Measurements from ENCODE around the gene GP2.

GP2 gene

DNA sequence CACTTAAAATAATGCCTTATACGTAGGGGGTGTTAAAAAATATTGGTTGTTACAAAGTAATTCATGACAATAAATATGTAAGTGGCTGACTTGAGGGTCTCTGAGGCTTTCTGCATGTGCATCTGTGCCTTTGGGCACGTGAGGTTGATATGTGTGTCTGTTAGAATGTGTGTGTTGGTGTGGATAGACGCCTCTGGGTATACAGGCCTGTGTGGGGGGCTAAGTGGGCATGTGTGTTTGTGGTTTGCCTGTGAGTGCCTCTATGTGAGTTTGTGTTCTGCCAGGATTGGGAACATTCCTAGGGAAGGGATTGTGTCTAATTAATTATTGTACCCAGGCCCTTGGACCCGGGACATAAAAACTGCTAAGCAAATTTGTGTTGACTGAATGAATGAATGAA is 19.0 kb downstream of the GP2 start:
- no peak for DNase-seq
- intact Hi-C loops (cut with DNase I): no loop called here

DNA sequence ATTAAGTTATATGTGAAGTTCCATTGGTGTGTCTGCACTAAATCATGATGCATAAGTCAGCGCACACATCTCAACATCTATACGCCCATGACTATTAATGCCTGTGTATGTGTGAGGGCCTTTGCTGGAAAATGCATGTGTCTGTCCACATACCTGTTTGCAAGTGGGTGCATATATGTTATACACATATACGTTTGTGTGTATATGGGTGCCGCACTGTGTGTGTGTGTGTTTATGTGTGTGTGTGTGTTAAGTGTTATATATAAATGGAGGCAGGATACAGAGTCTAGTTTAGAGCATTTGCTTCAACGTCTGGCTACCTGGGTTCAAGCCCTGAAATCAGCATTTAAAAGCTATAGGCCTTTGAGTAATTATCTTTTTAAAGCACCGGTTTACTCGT is 19.5 kb downstream of the GP2 start:
- no peak for DNase-seq
- intact Hi-C loops (cut with DNase I): no loop called here

DNA sequence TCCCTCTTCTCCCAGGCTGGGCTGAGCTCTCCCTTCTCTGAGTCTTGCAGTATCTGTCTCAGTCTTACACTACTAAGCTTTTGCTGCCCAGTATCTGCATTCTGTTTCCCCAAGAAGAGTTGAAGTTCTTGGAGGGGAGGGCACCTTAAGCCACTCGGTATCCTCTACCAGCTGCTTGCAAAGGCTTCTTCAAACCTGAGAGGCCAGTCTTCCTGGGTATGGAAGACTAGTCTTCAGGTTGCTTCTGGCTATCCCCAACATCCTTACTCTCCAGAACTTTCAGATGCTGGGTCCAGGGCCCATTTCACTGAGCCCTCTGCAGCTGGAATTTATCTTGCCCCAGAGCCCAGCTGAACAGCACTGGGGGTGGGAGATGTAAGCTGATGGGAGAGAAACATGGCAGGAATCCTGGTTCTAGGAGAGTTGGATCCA is 20.1 kb downstream of the GP2 start:
- intact Hi-C loops (cut with DNase I): no loop called here

DNA sequence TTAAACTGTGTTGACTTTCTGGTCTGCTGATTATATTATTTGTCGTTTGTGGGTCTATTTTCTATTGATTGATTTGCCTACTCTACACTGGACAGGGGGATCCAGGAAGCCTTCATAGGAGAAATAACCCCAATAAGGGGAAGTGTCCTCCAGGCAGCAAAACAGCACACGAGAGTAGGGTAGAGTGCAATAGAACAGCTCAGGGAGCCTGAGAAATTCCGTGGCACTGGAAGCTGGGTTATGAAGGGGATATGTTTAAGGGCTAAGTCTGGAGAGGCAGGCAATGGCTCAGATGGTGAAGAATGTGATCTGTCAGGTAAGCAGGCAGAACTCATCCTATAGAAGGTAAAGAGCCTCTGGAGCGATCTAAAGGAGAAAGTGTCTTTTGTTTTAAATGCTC is 20.9 kb downstream of the GP2 start:
- DNase-seq: no peak
- intact Hi-C loops (cut with DNase I): no loop called here

More for the DNA sequence above, 20.1 kb downstream of the GP2 start:
- DNase-seq: no peak

DNA sequence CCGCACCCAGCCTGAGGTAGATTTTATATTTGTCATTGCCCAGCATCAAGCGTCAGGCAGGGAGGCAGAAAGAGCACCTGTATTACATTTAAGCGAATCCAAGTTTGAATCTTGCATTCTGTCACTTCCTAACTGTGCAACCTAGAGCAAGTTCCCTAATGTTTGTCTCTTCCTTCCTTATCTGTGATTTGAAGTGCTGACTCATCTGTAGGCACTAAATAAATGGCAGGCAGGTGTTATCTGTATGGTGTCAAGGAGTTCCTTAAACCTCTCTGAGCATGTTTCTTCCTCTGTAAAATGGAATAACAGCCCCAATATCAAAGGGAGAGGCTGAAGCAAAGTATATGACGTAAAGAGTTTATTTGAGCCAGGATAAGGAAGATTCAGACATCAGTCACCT is 24.3 kb downstream of the GP2 start:
- no peak for DNase-seq
- intact Hi-C loops (cut with DNase I): no loop called here

DNA sequence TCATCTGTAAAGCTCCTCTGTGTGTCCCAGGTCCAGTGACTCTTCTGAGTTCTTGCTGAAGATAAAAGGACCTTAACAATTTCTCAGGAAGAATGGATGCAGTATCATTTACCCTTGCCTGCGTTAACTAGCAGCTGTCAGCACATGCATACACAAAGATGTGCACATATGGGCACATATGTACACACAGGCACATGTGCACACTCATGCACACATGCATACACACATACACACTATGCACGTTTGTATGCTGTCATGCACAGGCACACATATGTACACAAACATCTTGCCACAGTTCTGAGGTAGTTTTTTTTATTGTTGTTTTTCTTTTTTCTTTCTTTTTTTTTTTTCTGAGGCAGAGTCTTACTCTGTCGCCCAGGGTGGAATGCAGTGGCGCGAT is 24.9 kb downstream of the GP2 start:
- DNase-seq: no peak
- intact Hi-C loops (cut with DNase I): no loop called here

DNA sequence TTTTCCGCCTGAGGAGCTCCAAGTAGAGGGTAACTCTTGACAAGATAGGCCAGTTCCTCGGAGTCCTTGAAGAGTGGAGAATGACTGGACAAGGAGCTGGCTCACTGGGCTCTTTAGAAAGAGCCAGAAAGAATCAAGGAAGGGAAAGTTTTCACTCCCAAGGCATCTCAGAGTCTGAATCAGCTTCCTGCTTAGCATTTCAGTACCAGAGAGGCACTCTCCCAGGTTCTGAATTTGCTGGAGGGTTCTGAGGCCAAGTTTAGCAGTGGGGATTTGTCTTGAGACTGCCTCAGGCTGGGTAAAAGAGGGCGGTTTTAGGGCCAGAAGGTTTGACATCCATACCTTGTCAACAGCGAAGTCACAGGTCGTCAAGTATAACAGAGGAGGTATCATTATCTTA is 25.5 kb downstream of the GP2 start:
- intact Hi-C loops (cut with DNase I): no loop called here
- no peak for DNase-seq

DNA sequence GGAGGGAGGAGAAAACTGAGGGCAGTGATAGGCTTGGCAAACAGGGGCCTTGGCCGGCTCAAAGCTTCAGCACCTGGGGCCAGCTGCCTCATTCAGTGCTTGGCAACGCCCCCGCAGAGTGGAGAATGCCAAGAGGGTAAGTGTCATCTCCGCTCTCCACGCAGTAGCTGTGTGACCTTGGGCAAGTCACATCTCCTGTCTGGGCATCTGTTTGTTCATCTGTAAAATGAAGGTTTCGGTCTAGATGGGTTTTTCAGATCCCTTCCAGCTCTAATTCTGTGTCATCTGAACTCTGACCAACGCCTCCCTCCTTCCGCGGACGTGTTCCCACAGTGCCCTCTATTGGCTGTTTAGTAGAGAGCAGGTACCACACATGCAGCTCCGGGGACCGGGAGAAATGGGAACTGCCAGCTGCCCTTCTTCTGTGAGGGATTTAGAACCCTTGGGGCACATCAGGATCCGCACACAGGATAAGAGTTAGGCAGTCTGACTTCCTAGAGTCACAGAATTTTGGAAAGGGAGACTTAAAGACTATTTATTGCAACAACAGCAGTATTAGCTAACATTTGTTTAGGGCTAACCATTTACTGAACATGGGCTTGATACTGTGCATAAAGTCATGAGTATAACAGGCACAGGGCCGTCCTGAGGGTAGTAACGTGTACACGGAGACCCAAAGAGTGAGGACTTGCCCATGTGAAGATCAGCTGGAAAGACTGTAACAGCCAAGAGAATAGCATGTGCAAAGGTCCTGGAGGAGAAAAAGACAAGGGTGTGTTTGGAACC is 26.8 kb downstream of the GP2 start:
- peak in 7 of 10 donors; percentile 13 to 91 (median 36) for DNase-seq
- intact Hi-C loops (cut with DNase I): no loop called here

DNA sequence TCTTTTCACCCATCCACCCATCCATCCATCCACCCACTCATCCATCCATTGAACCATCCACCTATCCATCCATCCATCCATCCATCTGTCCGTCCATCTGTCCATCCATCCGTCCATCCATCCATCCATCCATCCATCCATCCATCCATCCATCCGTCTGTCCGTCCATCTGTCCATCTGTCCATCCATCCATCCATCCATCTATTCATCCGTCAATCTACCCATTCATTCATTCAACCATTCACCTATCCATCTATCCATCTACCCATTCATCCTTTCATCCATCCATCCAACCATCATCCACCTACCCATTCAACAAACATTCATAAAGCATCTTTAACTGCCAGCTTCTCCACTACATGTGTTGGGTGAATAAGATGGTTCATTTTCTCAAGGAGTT is 28.9 kb downstream of the GP2 start:
- intact Hi-C loops (cut with DNase I): loop anchor here (5.0 kb wide), 1 partner anchor 391 kb away; no protein-coding TSS in a partner anchor
- DNase-seq: no peak

DNA sequence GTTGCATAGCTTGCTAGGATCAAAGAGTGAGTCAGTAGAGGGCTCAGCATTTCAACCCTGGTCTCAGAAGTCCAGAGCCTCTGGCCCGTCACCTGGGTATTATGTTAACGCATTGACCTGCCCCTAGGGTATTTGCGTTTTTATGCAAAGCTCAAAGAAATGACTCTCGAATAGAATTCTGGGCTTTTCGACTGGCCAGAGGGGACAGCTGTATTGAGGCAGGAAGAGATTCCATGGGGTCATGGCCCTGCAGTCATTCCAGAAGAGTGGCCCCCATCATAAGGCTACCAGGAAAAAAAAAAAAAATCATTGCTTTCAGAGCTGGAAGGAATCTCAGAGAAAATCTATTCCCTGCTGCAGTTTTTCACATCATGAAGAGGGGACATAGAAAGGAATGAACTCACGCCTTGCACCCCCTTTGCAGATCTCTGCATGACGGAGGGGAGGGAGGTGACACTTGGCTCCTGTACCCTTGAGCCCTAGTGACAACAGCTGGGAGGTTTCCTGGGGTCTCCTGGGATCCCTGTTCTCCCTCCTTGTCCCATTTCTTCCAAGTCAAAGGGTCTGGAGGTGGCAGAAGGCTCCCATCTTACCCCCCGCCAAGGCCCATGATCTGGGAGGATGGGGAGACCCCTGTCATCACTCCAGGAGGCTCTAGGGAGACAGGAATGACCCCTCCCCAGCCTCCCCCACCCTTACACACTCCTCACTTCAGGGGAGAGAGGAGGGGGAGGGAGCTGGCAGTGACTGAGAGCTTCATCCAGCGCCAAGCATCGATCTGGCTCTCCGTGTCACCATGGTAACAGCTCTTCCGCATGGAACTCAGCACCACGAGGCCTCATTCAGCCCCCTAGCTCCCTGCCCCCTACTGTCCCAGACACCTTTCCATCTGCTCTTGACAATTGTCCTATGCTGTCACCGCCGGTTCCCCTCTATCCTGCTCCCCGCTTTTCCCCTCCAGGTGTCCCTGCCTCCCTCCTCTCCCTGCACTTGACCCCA is 35.8 kb downstream of the GP2 start:
- intact Hi-C loops (cut with DNase I): no loop called here
- no peak for DNase-seq

DNA sequence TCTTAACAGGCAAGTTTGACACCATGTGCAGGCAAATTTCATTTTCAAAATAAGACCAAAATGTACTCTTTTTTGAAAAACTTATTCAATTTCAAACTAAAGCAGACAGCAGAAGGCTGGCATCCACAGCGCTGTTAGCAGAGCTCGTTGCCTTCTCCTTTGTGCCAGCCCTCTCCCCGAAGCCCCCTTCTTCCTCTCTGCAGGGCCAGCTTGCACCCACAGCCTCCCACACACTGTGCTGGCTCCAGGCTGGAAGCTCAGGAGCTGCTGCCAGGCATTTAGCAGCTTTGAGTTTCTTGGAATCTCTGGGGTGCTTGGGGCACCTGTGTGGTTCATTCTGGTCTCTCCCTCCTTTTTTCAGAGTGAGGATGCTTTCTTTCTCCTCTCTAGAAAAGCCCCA is 37.7 kb downstream of the GP2 start:
- DNase-seq: no peak
- intact Hi-C loops (cut with DNase I): no loop called here

DNA sequence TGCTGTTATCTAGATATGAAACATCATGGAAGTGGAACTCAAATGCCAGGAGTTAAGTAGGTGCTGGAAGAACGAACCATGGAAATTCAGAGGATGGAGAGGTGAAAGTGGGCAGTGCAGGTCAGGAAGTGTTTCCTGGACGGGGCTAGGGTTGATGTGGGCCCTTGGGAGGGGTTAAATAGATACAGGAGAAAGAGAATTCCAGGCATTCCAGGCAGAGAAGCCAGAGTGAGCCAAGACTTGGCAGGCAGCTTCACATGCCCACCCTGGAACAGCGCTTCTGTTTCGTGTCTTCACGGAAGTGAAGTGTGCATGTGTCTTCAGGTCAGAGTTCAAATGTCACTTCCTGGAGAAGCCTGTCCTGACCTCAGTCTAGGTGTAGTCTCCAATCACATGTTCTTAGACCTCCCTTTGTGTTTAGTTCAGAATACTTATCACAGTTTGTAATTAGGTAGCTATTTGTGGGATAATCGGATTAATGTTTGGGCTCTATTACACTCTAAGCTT is 41.3 kb downstream of the GP2 start:
- intact Hi-C loops (cut with DNase I): no loop called here
- DNase-seq: no peak

DNA sequence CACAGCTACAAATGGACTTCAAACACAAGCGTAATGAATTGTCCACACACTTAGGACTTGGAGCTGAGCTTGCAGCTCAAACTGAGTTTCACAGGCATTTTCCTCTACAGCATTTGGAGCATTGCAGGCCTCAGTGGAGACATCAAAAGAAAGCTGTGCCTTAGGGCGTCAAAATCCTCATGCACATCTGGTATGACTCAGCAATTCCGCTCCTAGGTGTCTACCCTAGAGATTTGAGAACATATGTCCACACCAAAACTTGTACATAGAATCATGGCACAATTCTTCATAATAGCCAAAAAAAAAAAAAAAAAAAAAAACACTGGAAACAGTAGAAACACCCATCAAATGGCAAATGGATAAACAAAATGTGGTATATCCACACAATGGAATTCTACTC is 47.1 kb downstream of the GP2 start:
- intact Hi-C loops (cut with DNase I): no loop called here
- no peak for DNase-seq

DNA sequence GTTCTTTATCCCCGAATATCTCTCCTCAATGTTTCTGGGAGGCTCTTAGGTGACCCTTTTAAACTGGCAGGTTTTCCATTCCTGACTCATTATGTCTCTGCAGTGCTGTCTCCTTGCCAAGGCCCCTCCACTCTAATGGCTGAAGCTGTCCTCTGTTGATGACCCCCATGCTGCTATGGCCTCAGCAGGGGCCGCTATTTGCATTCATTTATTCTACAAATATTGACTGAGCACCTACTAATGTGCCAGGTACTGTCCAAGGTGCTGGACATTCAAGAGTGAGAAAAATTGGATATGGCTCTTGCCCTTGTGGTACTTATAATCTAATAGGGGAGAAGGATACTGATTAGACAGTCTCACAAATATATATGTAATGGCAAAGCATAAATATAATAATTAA is 55.4 kb downstream of the GP2 start:
- intact Hi-C loops (cut with DNase I): no loop called here
- no peak for DNase-seq

DNA sequence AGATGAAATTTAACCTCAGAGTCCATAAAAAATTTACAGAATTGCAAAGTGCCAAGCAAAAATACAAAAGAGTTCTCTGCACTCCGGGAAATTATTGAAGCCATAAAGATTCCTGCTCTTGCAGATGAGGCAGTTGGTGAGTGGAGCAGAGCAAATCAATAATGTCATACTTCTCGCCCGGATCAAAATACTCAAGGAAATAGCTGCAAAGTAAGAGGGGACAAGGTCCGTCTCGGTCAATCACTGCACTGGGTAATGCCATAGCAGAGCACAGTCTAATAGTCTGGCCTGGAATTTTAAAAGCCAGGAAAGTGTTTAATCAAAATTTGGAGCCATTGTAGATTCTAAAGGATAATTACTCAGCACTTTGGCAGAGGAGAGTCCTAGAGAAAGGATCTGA is 58.9 kb downstream of the GP2 start:
- intact Hi-C loops (cut with DNase I): no loop called here
- DNase-seq: no peak

DNA sequence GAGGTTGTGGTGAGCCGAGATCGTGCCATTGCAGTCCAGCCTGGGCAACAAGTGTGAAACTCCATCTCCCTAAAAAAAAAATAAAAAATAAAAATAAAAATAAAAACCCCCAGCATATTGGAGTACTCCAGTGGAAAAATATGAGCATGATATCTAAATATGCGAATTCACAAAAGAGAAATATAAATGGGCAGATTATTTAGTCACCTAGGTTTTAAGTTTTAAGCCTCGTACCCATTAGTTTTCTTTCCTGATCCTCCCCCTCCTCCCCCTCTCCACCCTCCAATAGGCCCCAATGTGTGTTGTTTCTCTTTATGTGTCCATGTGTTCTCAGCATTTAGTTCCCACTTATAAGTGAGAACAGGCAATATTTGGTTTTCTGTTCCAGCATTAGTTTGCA is 62.3 kb downstream of the GP2 start:
- DNase-seq: no peak
- intact Hi-C loops (cut with DNase I): no loop called here

DNA sequence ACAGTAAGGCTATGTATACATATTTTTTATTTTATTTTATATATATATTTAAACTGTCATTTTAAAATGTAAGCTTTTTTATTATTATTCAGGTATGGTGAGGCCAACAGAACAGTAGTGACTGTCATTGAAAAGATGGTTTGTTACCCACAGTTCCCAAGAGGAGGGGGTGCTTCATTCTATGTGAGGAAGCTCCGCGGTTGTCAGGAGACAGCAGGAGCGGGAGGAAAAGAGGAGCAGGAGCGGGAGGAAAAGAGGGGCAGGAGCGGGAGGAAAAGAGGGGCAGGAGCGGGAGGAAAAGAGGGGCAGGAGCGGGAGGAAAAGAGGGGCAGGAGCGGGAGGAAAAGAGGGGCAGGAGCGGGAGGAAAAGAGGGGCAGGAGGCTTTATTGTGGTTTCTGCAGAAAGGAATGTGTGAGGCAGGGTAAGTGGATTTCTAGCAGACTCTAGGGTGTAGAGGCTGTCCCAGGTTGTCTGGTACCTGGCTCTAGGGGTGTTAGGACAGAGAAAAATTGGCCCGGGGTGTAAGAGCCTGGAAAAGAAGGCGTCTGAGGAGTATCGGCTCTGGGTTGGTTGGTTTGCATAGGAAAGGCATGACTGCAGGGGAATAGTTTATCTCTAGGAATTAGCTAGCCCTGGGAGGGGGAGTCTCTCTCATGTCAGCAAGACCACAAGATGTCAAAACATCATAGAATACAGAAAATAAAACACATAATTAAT is 64.0 kb downstream of the GP2 start:
- DNase-seq: no peak
- intact Hi-C loops (cut with DNase I): no loop called here

DNA sequence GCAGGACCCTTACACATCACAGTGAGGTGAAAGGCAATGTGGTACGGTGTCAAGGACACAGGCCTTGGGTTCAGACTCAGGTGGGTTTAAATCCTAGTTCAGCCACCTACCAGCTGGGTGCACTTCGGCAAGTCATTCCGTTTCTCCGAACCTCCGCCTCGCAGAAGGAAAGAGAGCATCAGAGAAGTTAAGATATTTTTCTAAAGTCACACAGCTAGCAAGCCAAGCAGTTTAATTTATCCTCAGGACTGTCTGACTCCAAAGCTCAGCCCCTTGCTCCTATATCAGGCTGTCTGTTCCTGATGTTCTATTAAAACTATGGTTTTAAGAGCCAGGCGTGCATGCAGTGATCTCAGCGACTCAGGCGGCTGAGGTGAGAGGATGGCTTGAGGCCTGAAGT is 65.1 kb downstream of the GP2 start:
- DNase-seq: no peak
- intact Hi-C loops (cut with DNase I): no loop called here

DNA sequence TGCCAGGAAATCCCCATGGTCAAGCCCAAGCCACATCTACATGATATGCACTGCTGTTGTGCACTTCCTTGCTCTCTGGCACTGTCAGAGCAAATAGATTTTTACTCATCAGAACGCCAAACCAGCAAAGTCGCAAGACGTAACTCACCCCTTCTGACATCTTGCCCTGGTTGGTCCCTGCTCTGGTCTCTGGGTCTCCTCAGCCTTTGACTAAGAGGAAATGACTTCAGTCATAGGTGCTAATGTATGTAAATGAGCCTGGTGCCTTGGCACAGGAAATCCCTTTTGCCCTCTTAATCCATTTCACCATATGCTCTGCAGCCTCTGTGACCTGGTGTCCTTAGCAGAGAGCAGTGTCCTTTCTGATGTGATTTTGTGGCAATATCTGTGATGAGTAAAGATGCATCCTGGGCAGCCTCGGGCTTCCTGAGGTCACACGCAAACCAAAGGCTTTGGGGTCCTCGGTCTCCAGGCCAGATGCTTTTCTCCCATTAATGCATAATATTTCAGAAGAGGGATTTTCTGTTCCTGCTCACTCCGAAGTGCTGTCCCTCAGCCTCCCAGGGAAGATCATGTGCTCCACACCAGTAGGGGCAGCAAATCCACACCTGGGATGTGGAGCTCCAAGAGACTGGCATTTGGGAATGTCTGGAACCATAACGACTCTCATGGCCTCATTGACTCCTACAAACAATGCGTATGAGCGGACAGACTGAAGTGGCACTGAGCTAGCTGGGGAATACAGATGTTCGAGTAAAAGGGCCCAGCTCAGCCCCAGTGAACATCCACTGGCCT is 66.9 kb downstream of the GP2 start:
- no peak for DNase-seq
- intact Hi-C loops (cut with DNase I): no loop called here

Data from posterior cingulate gyrus (tissue), 11 donors.